ENCODE results near the gene DOCK1. TPM values are rescaled to one million over a fixed set of nuclear protein-coding genes. Genes with fewer than 3 reads are reported as not detected.

DOCK1 gene
- total and polyA plus RNA-seq, 3 donors from 2014 or later = 19.0 to 46.2 (median 32.0) TPM

DNA sequence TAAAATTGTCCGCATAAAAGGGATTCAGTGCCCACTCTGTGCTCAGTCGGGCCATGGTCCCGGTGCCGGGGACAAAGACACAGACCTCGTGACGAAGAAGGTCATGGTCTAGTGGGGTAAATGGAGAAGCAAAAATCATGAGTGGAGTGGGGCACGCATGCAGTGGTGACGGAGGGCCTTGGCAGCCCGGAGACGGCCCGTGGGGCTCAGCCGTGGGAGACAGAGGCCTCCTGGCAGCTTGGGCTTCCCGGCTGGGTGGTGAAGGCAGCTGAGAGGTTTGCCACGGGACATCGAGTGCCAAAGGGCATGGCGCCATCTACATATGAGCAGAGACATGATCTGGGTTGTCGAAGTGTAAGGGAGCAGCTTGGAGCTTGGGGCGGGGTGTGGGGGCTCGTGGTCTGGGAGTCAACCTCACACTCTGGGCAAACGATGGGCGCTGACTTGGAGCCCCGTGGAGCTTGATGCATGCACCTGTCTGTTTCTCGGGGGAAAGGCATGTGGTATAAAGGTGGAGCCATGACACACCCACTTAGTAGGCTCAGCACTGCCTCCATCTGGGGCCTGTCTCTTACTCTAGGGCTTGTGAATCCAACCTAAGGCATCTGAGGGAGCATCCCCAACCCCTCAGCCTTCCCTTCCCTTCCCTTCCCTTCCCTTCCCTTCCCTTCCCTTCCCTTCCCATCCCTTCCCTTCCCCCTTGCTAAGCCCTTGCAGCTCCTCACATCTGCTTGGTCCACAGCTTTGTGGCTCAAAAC, 442.2 kb downstream of the DOCK1 start:
- no peaks in the 10 kb centered on the region for H3K36me3 ChIP-seq (ENCODE audit: low read depth, missing control alignments)
- 90 to 95% methylated on average over 18 to 23 of the region's 23 CpGs for WGBS, 2 donors
- no peak overlapping the region for H3K4me3 ChIP-seq
- intact Hi-C loops (cut with DNase I; ENCODE audit: low total_unique reads) = no loop called here
- no peaks in the 10 kb centered on the region for H3K27me3 ChIP-seq
- no peaks in the 10 kb centered on the region for H3K9me3 ChIP-seq
- no peak for DNase-seq
- no peaks in the 10 kb centered on the region for H3K4me1 ChIP-seq
- TF ChIP-seq POLR2A (IDR thresholded peaks at IDR 0.05) = no peak
- TF ChIP-seq, protein P1, sequence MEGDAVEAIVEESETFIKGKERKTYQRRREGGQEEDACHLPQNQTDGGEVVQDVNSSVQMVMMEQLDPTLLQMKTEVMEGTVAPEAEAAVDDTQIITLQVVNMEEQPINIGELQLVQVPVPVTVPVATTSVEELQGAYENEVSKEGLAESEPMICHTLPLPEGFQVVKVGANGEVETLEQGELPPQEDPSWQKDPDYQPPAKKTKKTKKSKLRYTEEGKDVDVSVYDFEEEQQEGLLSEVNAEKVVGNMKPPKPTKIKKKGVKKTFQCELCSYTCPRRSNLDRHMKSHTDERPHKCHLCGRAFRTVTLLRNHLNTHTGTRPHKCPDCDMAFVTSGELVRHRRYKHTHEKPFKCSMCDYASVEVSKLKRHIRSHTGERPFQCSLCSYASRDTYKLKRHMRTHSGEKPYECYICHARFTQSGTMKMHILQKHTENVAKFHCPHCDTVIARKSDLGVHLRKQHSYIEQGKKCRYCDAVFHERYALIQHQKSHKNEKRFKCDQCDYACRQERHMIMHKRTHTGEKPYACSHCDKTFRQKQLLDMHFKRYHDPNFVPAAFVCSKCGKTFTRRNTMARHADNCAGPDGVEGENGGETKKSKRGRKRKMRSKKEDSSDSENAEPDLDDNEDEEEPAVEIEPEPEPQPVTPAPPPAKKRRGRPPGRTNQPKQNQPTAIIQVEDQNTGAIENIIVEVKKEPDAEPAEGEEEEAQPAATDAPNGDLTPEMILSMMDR (IDR thresholded peaks at IDR 0.05) = no peak
- no peak overlapping the region for H3K27ac ChIP-seq

DNA sequence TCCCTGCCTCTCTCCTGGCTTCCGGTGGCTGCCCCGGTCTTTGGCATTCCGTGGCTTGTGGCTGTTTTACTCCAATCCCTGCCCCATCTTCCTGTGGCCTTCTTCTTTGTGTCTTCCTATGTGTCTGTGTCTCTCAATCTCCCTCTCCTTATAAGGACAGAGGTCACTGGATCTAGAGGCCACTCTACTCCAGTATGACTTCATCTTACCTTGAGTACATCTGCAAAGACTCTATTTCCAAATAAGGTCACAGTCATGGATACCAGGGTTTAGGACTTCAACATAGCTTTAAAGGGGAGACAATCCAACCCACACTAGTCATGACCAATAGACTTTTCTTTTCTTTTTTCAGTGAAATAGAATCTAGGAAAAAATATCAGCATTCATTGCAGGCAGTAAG, 444.5 kb downstream of the DOCK1 start:
- intact Hi-C loops (cut with DNase I; ENCODE audit: low total_unique reads) = no loop called here
- no peak for DNase-seq
- no peak for TF ChIP-seq POLR2A (IDR thresholded peaks at IDR 0.05)
- TF ChIP-seq, protein P1 (IDR thresholded peaks at IDR 0.05) = no peak
- Histone ChIP-seq H3K9me3 (no peaks in the 10 kb centered on the region), H3K4me3 (no peak overlapping the region), H3K36me3 (ENCODE audit: low read depth, missing control alignments) (no peaks in the 10 kb centered on the region), H3K27ac (no peak overlapping the region), H3K4me1 (no peaks in the 10 kb centered on the region), H3K27me3 (no peaks in the 10 kb centered on the region)
- WGBS, 2 donors = 92 to 99% methylated on average over 3 of the region's 3 CpGs

DNA sequence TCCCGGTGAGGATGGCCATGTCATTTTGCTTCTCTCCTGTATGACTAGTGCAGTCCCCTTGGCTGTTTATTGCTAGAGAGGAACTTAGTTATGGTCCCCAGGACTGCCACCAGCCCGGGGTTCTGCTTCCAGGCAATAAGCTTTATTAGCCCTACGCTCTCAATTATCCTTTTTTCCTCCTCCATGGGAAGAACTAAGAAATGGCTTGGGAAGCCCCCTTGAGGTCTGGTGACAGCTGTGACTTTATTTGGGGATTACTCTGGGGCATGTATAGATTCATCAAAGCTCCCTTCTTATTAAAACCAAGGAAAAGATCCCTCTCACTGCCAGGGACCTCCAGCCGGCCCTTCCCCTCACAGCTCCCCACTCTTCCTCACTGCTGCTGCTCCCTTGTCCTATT, 446.3 kb downstream of the DOCK1 start:
- intact Hi-C loops (cut with DNase I; ENCODE audit: low total_unique reads) = no loop called here
- Histone ChIP-seq H3K4me1 (no peaks in the 10 kb centered on the region), H3K36me3 (ENCODE audit: low read depth, missing control alignments) (no peaks in the 10 kb centered on the region), H3K9me3 (no peaks in the 10 kb centered on the region), H3K27me3 (no peaks in the 10 kb centered on the region), H3K4me3 (no peak overlapping the region), H3K27ac (no peak overlapping the region)
- WGBS, 2 donors = 76 to 87% methylated on average over 4 of the region's 4 CpGs
- DNase-seq = no peak
- no peak for TF ChIP-seq POLR2A (IDR thresholded peaks at IDR 0.05)
- TF ChIP-seq, protein P1 (IDR thresholded peaks at IDR 0.05) = no peak

DNA sequence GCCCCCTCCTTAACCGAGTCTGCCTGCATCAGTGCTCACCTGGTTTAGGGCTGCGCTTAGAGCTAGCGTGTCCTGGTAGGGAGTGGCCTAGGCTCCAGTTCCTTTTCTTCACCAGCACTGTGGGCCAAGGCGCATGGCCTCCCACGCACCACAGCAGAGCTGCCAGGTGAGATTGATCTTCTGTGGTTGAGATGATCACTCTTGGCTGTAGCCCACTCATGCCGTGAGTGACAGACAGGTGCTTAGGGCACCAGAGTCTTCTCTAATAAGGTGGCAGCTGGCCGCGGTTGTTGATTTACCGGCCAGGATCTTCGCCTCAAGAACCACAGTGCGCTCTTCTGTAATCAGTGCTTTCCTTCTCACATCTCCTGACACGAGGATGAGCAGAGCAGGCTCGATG, 448.3 kb downstream of the DOCK1 start:
- no peak for DNase-seq
- Histone ChIP-seq H3K36me3 (ENCODE audit: low read depth, missing control alignments) (no peaks in the 10 kb centered on the region), H3K27ac (no peak overlapping the region), H3K4me1 (no peaks in the 10 kb centered on the region), H3K9me3 (no peaks in the 10 kb centered on the region), H3K27me3 (no peaks in the 10 kb centered on the region), H3K4me3 (no peak overlapping the region)
- intact Hi-C loops (cut with DNase I; ENCODE audit: low total_unique reads) = no loop called here
- WGBS, 2 donors = 93% methylated on average over 13 of the region's 13 CpGs
- no peak for TF ChIP-seq POLR2A (IDR thresholded peaks at IDR 0.05)

DNA sequence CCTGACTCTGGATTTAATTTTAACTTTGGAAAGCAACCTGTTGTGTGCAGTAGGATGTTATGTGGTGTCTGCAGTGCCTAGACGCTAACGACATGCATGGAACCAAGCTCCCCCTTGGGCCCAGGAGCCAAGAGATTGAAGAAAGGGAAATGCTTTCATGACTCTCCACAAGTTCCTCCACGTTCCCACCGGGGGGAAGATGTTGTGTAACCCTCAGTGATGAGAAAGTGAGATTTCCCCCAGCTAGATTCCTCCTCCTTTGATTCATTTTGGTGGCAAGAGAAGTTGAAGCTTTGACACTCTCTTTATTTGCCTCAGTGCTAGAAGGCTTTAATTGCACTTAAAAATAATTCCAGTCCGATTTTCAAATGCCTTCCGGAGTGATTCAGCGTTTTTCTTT, 449.0 kb downstream of the DOCK1 start:
- Histone ChIP-seq H3K4me3 (no peak overlapping the region), H3K4me1 (no peaks in the 10 kb centered on the region), H3K27me3 (no peaks in the 10 kb centered on the region), H3K9me3 (no peaks in the 10 kb centered on the region), H3K36me3 (ENCODE audit: low read depth, missing control alignments) (no peaks in the 10 kb centered on the region), H3K27ac (no peak overlapping the region)
- WGBS, 2 donors = 70 to 71% methylated on average over 7 of the region's 7 CpGs
- intact Hi-C loops (cut with DNase I; ENCODE audit: low total_unique reads) = no loop called here
- DNase-seq = no peak
- TF ChIP-seq, protein P1 (IDR thresholded peaks at IDR 0.05) = no peak
- no peak for TF ChIP-seq POLR2A (IDR thresholded peaks at IDR 0.05)
